H9 (cell line): Measurements from ENCODE around the gene SMIM13. TPM values are rescaled to one million over a fixed set of nuclear protein-coding genes. Genes with fewer than 3 reads are reported as not detected.

Experiments
- DNase-seq: peaks from one replicate; pipeline ENCODE4 v3.0.0-alpha.2; 2017
- H2AFZ ChIP-seq: one replicate; pipeline ENCODE4 v1.6.1; 2013; ENCODE audit warnings: mild to moderate bottlenecking, low read length, control low read depth, moderate library complexity
- H2AK5ac ChIP-seq: 2 replicates; pipeline ENCODE4 v1.6.1; 2013; ENCODE audit warnings: low read length, control low read depth, mixed read lengths; ENCODE audit not compliant: insufficient read length
- H2BK120ac ChIP-seq: one replicate; pipeline ENCODE4 v1.6.1; 2013; ENCODE audit warnings: low read depth, mild to moderate bottlenecking, low read length, control low read depth, inconsistent platforms; ENCODE audit not compliant: poor library complexity, severe bottlenecking
- H2BK12ac ChIP-seq: 2 replicates; pipeline ENCODE4 v1.6.1; 2013; ENCODE audit warnings: low read length, control low read depth, mixed read lengths, low read depth; ENCODE audit not compliant: insufficient read length
- H2BK15ac ChIP-seq: 2 replicates; pipeline ENCODE4 v1.6.1; 2013; ENCODE audit warnings: low read depth, low read length, control low read depth
- H2BK20ac ChIP-seq: one replicate; pipeline ENCODE4 v1.6.1; 2013; ENCODE audit warnings: low read depth, mild to moderate bottlenecking, low read length, control low read depth, inconsistent platforms; ENCODE audit not compliant: poor library complexity, severe bottlenecking
- H2BK5ac ChIP-seq: 2 replicates; pipeline ENCODE4 v1.6.1; 2013; ENCODE audit warnings: low read length, control low read depth, mixed read lengths; ENCODE audit not compliant: insufficient read length
- H3K14ac ChIP-seq: 2 replicates; pipeline ENCODE4 v1.6.1; 2013; ENCODE audit warnings: low read length, control low read depth; ENCODE audit not compliant: insufficient read depth
- H3K18ac ChIP-seq: 2 replicates; pipeline ENCODE4 v1.6.1; 2013; ENCODE audit warnings: low read depth, mild to moderate bottlenecking, mixed read lengths, low read length, control low read depth; ENCODE audit not compliant: insufficient read length
- H3K23ac ChIP-seq: 2 replicates; pipeline ENCODE4 v1.6.1; 2013; ENCODE audit warnings: low read length, control low read depth, mixed read lengths, low read depth; ENCODE audit not compliant: insufficient read length
- H3K23me2 ChIP-seq: 2 replicates; pipeline ENCODE4 v1.6.1; 2013; ENCODE audit warnings: low read depth, mild to moderate bottlenecking, mixed read lengths, low read length, control low read depth; ENCODE audit not compliant: insufficient read length, poor library complexity, severe bottlenecking
- H3K27ac ChIP-seq: 2 replicates; pipeline ENCODE4 v1.5.1; 2013; ENCODE audit warnings: low read length, control low read depth, mixed read lengths, low read depth; ENCODE audit not compliant: insufficient read length
- H3K27me3 ChIP-seq: 2 replicates; pipeline ENCODE4 v1.6.1; 2013; ENCODE audit warnings: low read length, control low read depth, inconsistent platforms; ENCODE audit not compliant: insufficient read depth
- H3K4ac ChIP-seq: 2 replicates; pipeline ENCODE4 v1.6.1; 2013; ENCODE audit warnings: low read depth, mild to moderate bottlenecking, control low read depth, inconsistent platforms, low read length, moderate library complexity
- H3K4me1 ChIP-seq: 2 replicates; pipeline ENCODE4 v1.6.1; 2013; ENCODE audit warnings: low read length, control low read depth, inconsistent platforms; ENCODE audit not compliant: insufficient read depth
- H3K4me2 ChIP-seq: 2 replicates; pipeline ENCODE4 v1.6.1; 2013; ENCODE audit warnings: low read length, control low read depth, mixed read lengths; ENCODE audit not compliant: insufficient read length, insufficient read depth
- H3K56ac ChIP-seq: 2 replicates; pipeline ENCODE4 v1.6.1; 2013; ENCODE audit warnings: low read depth, mild to moderate bottlenecking, mixed read lengths, low read length, control low read depth; ENCODE audit not compliant: insufficient read length
- H3K79me1 ChIP-seq: 2 replicates; pipeline ENCODE4 v1.6.1; 2013; ENCODE audit warnings: low read depth, mild to moderate bottlenecking, moderate library complexity, low read length, control low read depth, inconsistent platforms; ENCODE audit not compliant: insufficient read depth, poor library complexity, severe bottlenecking
- H3K79me2 ChIP-seq: 2 replicates; pipeline ENCODE4 v1.6.1; 2013; ENCODE audit warnings: low read length, control low read depth, inconsistent platforms; ENCODE audit not compliant: insufficient read depth
- H3K9ac ChIP-seq: 2 replicates; pipeline ENCODE4 v1.6.1; 2013; ENCODE audit warnings: low read length, control low read depth, mixed read lengths; ENCODE audit not compliant: insufficient read length; ENCODE audit errors: extremely low read depth
- H3K9me3 ChIP-seq: one replicate; pipeline ENCODE4 v1.6.1; 2013; ENCODE audit warnings: low read depth, low read length, inconsistent platforms; ENCODE audit not compliant: control insufficient read depth
- H3T11ph ChIP-seq: one replicate; pipeline ENCODE4 v1.6.1; 2013; ENCODE audit warnings: mild to moderate bottlenecking, low read length, control low read depth, inconsistent platforms
- H4K20me1 ChIP-seq: one replicate; pipeline ENCODE4 v1.6.1; 2013; ENCODE audit not compliant: control insufficient read depth, insufficient read length, insufficient read depth
- H4K5ac ChIP-seq: 2 replicates; pipeline ENCODE4 v1.6.1; 2013; ENCODE audit warnings: low read depth, mild to moderate bottlenecking, mixed read lengths, low read length, control low read depth; ENCODE audit not compliant: insufficient read length
- H4K8ac ChIP-seq: replicated peaks from 2 replicates; pipeline ENCODE4 v1.6.1; 2013; ENCODE audit warnings: low read length, control low read depth, mixed read lengths, low read depth; ENCODE audit not compliant: insufficient read length
- H4K91ac ChIP-seq: 2 replicates; pipeline ENCODE4 v1.6.1; 2013; ENCODE audit warnings: low read depth, mild to moderate bottlenecking, moderate library complexity, mixed read lengths, low read length, control low read depth; ENCODE audit not compliant: insufficient read length
- H3K27ac Mint-ChIP-seq, 3 experiments: 2 replicates in 2 of 3; 3 replicates in 1 of 3; pipeline ENCODE4 v1.8.0; 2020 to 2021; ENCODE audit warnings: mixed read lengths in 3 of 3, mild to moderate bottlenecking in 1 of 3, moderate library complexity in 1 of 3
- H3K27me3 Mint-ChIP-seq: 2 replicates; pipeline ENCODE4 v1.8.0; 2021; ENCODE audit warnings: low read depth, mild to moderate bottlenecking, moderate library complexity, mixed read lengths
- H3K36me3 Mint-ChIP-seq, 3 experiments: 2 replicates in 2 of 3; 3 replicates in 1 of 3; pipeline ENCODE4 v1.8.0; 2020 to 2021; ENCODE audit warnings: low read depth in 3 of 3, mixed read lengths in 3 of 3; ENCODE audit not compliant: insufficient read depth in 1 of 3
- H3K4me1 Mint-ChIP-seq, 2 experiments: 2 replicates each; pipeline ENCODE4 v1.8.0; 2020; ENCODE audit warnings: mixed read lengths in 2 of 2
- H3K4me3 Mint-ChIP-seq, 2 experiments: 2 replicates in 1 of 2; 3 replicates in 1 of 2; pipeline ENCODE4 v1.8.0; 2020 to 2021; ENCODE audit warnings: mild to moderate bottlenecking in 2 of 2, mixed read lengths in 2 of 2, moderate library complexity in 1 of 2
- H3K9me3 Mint-ChIP-seq, 2 experiments: 2 replicates in 1 of 2; 3 replicates in 1 of 2; pipeline ENCODE4 v1.8.0; 2020; ENCODE audit warnings: mild to moderate bottlenecking in 2 of 2, mixed read lengths in 2 of 2, moderate library complexity in 1 of 2
- CTCF ChIP-seq: fragments of 200-600 bp; sonication (generic); conservative IDR thresholded peaks from 3 replicates; pipeline ENCODE4 v1.8.0; 2021; ENCODE audit warnings: antibody characterized with exemption, mild to moderate bottlenecking
- WGBS: extraction: QIAGEN DNeasy Blood & Tissue Kit; methylation state at CpG from one replicate; pipeline ENCODE4 v1.1.7; 2013; ENCODE audit warnings: missing lambda C conversion rate, low lambda C conversion rate, mixed read lengths; ENCODE audit not compliant: insufficient read length; ENCODE audit errors: extremely low coverage; 5-methylcytosine and 5-hydroxymethylcytosine counted together
- total RNA-seq: library from RNA; stranded (reverse); gene quantifications from 2 replicates; pipeline ENCODE4 v1.2.1, GENCODE V29; 2021

The SMIM13 gene
- total RNA-seq, 1 experiment from 2014 or later, result 10.6 TPM

GRCh38 chr6:11162262-11162661, 68.6 kb downstream of the SMIM13 start:
- Histone ChIP-seq H2BK120ac (no peak overlapping the region), H3K79me2 (no peaks in the 10 kb centered on the region), H3K27ac (no peak overlapping the region), H2BK5ac (no peak overlapping the region), H3T11ph (no peak overlapping the region), H3K4me2 (no peak overlapping the region), H3K9me3 (no peaks in the 10 kb centered on the region), H2BK12ac (no peak overlapping the region), H4K8ac (no peak overlapping the region), H2BK20ac (no peak overlapping the region), H4K20me1 (no peaks in the 10 kb centered on the region), H3K23ac (no peak overlapping the region), H3K4me1 (peaks cover 4% of the 10 kb centered on the region; the same call in 1 of the 2 replicates), H3K27me3 (no peaks in the 10 kb centered on the region), H3K14ac (no peak overlapping the region), H4K91ac (no peak overlapping the region), H3K9ac (no peak overlapping the region), H2AK5ac (no peak overlapping the region), H3K4ac (no peak overlapping the region), H2BK15ac (no peak overlapping the region), H3K18ac (no peak overlapping the region), H3K23me2 (no peaks in the 10 kb centered on the region), H3K56ac (no peak overlapping the region), H4K5ac (no peak overlapping the region), H3K79me1 (no peaks in the 10 kb centered on the region), H2AFZ (no peak overlapping the region)
- H3K4me3 Mint-ChIP-seq, result no peak overlapping the region
- H3K36me3 Mint-ChIP-seq, result no peaks in the 10 kb centered on the region
- H3K9me3 Mint-ChIP-seq, result no peaks in the 10 kb centered on the region
- no peaks in the 10 kb centered on the region for H3K27me3 Mint-ChIP-seq
- DNase-seq, result no peak
- peaks cover 16 to 17% of the 10 kb centered on the region in 2 experiments for H3K4me1 Mint-ChIP-seq
- no peak for TF ChIP-seq CTCF
- WGBS, result no CpG with 5 or more reads among the region's 3 CpGs
- H3K27ac Mint-ChIP-seq, result no peak overlapping the region
